RPMI7951 (cell line): ENCODE data around the gene CPD. TPM values are rescaled to one million over a fixed set of nuclear protein-coding genes. Genes with fewer than 3 reads are reported as not detected.

Experiments
- DNase-seq: peaks from one replicate; pipeline ENCODE4 v3.0.0-alpha.2; 2012; ENCODE audit warnings: low read depth
- total RNA-seq: library from RNA; depleted of rRNA; stranded (reverse); fragments of >200 nt; shearing (Covaris generic); gene quantifications from 2 replicates; pipeline ENCODE4 v1.2.3, GENCODE V29; 2014

Gene CPD
- total RNA-seq, 1 experiment from 2014 or later = 61.6 TPM

DNA sequence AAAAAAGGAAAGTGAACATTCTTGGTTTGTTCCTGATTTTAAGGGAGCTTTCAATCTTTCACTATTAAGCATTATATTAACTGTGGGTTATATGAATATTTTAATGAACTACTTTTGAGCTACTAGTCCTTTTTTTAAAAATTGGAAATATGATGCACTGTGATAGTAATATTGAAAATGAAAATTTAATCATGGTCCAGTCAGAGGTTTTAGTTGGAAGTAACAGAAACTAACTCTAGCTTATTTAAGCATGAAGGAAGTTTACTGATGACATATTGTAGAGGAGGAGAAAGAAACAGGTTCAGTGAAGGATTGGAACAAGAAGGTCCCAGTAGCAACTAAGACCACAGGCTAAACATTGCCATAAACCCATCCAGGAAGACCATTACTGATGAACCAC lies 24.0 kb upstream of the CPD start:
- no peak for DNase-seq

DNA sequence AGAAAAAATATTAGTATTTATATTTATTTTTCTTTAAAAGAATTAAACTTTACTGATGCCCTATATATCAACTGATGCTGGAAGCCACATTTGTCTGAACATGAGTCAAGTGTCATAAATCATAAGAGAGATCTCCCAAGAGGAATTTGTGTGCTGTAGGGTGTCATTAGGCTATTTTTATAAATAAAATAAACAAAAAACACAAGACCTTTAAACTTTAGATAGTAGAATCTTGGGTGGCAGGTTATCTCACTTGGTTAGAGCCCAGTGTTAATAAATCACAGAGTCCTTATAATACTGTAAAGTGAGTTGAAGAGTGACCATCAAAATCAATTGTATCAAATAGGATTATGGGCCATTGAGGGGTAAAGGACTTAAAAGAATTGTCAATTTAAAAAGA lies 21.3 kb upstream of the CPD start:
- no peak for DNase-seq

DNA sequence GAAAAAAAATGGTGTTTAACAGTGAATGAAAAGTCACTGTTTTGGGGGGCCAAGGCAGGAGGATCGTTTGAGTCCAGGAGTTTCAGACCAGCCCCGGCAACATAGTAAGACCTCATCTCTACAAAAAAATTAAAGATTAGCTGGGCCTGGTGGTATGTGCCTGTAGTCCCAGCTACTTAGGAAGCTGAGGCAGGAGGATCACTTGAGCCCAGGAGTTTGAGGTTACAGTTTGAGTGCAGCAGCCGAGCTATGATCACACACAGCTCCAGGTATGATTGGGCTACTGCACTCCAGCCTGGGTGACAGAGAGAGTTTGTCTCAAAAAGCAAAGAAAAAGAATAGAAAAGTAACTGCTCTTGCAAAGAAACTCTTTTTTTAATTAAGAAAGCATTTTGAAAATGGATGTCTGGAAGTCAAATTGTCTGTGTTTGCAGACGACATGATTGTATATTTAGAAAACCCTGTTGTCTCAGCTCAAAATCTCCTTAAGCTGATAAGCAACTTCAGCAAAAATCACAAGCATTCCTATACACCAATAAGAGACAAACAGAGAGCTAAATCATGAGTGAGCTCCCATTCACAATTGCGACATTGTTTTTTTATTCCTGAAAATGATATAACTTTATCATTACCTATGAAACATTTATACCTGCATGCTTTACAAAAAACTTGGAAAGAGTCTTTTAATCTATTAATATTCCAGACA lies 20.5 kb upstream of the CPD start:
- no peak for DNase-seq

DNA sequence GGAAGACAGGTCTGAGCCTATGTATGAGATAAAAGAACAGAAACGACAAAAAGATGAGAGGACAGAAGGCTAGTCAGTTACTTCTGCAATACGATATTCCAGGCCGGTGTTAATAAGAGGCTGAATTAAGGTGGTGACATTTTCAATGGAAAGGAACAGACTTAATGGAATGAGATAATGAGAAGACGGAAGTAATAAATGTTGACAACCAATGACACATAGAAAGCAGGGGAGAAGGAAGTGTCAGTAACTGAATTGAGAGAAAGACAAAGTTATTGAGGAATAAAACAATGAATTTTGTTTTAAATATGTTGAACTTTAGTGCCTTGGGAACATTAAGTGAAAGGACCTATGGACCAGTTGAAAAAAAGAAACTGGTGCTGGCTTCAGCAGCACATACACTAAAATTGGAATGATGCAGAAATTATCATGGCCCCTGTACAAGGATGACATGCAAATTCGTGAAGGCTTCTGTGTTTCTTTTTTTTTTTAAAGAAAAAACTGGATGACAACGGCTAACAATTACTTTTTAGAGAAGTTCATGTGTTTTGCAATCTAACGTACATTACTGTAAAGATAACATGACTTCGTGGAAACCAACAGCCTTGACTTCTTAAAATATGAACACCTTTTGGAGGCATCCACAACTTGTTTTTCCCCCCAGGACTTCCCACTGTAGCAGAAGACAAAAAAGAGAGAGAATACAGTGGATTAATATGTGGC lies 18.5 kb upstream of the CPD start:
- no peak for DNase-seq

DNA sequence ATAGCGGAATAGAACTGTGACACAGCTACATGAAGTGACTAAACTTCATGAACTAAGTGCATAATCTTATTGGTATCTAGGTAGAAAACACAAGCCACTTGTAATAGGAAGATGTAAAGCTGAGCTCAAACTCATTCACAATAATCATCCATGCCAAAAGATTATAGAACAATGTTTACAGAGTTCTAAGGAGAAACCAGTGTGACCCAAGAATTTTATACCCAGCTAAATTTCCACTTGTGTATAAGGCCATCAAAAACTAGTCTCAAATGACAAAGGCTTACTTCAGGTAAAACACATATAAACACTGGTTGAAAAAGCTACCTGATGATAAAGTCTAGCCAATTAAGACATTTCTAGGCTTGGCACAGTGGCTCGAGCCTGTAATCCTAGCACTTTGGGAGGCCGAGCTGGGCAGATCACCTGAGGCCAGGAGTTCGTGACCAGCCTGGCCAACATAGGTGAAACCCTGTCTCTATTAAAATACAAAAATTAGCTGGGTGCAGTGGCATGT lies 16.9 kb upstream of the CPD start:
- DNase-seq = no peak

DNA sequence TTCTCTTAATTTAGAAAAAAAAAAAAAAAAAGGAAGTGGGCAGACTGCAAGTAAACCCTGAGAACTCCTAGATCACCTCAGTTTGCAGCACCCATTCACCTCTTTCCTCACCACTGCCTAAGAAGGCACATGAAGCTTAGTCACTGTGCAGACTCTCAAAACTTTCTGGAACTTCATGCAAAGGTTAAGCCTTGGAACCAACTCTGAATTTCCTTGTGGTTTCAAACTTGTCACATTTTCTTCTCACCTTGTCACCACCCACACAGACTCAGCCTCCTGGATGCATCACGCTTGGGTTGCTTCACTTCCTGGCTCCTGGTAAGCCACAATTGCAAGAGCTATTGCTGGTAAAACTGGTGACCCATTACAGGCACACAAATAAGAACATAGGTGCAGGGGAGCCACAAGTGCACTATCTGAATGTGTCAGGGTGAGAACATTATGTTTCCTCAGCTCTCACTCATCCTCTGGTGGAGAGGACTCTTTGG lies 15.0 kb upstream of the CPD start:
- no peak for DNase-seq

DNA sequence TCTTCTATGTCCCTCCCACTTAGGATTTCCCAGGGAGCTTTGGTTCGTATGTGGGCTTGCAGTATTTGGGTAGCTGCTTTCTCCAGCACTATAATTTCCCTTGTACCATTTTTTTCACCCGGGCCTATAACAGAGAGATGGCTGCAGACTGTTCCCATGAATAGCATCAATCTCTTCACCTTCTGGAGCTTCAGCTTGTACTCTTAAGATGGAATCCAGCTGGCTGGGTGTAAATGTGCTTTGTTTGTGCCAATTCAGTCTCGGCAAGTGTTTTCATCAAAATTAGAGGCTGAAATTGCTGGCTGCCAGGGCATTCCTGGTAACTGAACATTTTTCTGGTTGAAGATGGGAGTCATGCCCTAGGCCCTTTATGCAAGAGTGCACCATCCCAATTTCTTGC lies 12.2 kb upstream of the CPD start:
- DNase-seq = no peak

DNA sequence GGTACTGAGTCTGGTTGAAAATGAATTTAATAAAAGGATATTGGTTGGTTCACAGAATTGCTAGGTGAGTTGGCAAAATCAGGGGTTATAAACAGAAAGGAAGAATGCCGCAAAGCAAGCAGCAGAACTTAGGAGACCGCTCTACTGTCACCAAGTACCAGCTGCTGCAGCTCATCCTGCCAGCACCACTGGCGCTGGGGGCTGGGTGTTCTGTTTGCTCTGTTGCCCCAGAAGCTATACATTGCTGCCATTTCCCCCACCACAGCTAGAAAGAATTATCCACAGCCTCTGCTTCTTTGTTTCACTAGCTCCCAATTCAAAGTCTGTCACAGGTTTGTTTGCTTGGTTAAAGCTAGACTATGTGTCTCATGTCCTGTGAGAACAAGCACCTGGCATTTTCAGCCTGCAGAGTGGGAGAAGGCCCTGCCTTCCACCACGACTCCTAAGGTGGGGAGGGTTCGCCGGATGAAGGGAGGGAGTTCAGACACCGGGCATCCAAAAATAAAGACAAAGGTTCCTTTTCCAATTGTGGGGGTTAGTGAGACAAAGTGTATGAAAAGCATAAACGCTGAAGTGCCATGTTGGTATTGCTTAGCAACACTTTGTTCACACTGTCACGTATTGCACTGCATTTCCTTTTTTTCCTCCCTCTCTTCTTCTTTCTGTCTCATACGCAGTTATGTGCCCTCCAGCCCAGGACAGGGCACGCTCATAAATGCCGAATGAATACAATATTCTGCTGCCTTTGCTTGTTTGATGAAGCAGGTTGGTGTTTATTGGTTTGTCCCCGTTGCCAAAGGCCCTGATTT lies 9.6 kb upstream of the CPD start:
- DNase-seq = no peak

DNA sequence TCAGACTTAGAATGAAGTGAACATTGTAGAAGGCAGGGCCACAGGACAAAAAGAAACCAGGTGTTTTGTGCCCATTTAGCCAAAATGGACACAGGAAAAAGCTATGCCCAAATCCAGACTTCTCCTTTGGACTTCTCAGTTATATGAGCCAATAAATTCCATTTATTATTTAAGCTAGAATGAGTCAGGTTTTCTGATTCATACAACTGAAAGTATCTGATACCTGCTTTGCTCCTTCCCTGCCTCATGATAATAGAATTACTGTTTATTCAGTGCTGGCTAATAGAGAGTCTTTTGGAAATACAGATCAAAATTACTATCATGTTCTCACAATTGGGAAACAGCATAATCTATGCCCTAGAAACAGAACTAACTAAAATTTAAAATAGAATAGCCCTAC lies 8.7 kb upstream of the CPD start:
- no peak for DNase-seq

DNA sequence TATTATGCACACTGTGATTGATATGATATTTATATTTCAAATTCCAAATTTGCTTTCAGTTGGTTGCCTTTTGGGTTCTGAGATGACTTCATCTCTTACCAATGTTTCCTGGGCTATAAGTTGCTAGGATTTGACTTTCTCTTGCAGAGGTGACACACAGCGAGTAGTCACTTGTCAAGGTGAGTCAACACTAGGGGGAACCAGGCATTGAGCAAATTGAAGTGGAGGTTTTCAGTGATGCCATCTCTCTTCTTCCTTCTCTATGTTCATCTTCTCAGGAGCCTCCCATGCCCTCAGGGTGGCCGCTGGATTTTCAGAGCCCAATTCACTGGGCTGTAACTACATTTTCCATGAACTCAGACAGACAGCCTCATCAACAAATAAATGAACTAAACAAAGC lies 6.0 kb upstream of the CPD start:
- DNase-seq = peak; percentile 24

DNA sequence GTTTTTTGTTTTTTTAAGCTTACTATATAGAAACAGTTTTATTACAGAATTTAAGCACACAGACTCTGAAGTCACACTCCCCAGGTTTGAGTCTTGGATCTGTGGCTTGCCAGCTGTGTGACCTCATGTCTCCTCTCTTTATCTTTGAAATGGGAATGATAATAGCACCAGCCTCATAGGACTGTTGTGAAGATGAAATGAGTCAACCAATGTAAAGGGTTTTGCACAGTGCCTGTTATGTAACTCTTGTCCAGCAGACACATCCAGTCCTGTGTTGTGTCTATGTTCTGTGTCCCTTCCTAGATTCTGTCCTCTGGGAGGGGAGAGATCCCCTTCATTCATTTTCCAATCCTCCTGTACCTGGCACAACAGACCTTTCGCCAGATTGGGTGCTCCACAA lies 3.1 kb upstream of the CPD start:
- DNase-seq = no peak

DNA sequence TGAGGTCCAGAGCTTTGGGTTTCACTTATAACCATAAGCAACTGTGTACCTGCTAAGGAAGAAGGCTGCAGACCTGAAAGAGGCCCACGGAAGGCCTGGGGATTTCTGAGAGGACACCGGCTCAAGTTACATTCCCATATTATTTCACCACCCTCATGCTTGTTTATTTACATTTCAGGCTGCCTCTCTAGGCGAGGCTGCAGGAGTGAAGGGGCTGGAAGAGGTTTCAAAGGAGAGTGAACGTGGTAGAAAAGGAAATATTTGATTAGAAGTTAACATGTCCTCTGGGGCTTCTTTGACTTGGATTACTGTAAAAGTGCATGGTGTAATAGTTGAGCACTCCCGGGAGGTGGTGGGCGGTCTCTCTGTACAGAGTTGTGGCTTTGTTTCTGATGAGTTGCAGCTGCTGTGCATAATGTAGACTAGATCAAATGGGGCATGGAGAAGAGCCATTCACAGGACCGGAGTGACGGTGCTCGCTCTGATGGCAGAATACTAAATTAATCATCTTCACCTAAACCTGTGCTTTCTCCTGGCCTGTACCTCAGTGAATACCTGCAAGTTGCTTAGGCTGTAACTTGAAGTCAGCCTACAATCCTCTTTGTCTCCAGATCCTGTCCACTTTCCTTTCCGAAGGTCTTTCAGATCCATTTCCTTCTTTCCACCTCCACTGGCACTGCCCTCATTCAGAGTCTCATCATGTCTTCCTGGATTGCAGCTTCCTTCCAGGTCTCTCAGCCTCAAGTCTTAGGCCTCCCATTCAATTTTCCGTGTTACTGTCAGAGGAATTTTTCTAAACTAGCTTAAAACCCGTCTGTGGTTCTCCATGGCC lies 1.9 kb upstream of the CPD start:
- peak; percentile 56 for DNase-seq

DNA sequence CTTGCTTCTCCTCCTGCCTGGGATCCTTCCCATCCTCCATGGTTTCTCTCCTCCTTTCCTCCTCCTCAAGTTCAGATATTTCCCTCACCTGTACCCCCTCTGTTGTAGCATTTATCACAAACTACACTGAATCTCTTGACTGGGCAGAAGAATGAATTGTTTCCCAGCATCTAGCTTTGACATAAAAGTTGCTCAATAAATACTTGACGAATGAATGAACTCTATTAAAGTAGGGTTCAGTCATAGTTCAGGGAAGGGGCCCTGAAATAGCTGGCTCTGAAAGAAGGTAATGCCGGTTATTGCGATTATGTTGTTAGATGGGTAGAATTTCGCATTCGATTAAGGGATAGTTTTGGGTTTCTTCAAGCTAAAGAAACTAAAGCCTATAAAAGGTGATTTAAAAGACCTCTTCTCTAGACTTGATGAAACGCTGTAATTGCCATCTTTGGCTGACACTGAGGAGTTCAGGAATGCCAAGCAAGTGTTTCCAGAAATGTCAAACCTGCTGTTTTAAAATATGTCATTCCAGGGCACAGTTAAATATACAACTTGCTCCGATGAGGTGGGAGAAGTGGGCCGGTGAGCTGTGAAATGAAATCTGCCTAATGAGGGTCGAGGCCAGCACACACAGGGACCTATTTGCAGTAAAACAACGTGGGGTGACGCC lies 1.0 kb upstream of the CPD start:
- no peak for DNase-seq

DNA sequence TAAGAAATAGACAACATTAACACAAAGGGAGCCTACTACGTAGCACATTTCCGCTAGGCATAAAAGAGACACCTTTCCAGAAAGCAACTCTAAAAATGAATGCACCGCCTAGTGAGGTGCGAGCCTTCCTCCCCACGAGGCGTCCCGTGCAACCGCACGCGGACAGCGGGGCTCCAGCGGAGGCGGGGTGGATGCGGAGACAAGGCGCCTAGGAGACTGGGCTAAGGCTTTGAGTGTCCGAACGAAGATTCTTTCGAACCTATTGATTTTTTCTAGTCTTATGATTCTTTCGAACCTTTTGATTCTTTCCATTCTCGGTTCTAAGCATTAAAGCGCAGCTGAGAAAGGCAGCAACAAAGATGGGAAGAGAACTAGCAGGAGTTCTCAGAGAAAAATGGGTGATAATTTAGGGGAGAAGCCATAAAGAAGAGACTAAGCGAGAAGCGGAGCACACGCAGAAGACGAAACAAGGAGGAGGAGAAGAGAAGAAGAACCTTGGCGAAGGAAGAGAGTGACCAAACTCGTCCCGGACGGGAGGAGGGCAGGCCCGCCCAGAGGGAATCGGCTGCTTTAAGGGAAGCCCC lies 394 bp upstream of the CPD start:
- DNase-seq = peak; percentile 23

DNA sequence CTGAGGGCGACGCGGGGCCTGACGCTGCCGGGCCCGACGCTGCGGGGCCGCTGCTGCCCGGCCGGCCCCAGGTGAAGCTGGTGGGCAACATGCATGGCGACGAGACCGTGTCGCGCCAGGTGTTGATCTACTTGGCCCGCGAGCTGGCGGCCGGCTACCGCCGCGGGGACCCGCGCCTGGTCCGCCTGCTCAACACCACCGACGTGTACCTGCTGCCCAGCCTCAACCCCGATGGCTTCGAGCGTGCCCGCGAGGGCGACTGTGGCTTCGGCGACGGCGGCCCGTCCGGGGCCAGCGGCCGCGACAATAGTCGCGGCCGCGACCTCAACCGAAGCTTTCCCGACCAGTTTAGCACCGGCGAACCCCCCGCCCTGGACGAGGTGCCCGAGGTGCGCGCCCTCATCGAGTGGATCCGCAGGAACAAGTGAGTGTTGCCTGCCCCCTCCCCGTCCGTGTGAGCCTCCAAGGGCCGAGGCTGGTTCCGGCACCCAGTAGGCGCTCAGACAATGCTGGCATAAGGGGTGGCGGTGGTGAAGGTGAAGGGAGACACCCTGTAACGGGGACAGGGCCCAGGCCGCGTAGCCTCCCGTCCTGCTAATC lies 676 bp downstream of the CPD start:
- DNase-seq = no peak

DNA sequence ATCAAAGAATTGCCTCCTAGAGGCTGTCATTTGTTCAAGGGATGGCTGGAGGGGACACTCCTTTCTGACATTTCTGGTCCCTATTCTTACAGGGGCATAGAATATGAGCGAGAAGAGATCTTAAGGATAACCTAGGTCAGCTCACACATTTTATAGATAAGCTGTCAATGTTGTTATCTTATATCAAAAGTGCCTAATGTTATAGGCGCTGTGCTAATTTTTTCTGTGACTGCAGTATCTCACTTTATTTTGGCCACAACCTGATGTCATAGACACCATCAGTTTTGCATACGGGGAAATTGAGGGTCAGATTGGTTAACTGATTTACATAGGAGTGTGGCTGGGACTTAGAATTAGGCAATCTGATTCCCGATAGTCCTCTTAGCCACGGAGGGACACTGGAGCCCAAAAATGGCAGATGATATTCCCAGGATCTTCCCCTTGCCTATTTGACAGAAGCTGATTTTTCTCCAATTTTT lies 1.2 kb downstream of the CPD start:
- no peak for DNase-seq

DNA sequence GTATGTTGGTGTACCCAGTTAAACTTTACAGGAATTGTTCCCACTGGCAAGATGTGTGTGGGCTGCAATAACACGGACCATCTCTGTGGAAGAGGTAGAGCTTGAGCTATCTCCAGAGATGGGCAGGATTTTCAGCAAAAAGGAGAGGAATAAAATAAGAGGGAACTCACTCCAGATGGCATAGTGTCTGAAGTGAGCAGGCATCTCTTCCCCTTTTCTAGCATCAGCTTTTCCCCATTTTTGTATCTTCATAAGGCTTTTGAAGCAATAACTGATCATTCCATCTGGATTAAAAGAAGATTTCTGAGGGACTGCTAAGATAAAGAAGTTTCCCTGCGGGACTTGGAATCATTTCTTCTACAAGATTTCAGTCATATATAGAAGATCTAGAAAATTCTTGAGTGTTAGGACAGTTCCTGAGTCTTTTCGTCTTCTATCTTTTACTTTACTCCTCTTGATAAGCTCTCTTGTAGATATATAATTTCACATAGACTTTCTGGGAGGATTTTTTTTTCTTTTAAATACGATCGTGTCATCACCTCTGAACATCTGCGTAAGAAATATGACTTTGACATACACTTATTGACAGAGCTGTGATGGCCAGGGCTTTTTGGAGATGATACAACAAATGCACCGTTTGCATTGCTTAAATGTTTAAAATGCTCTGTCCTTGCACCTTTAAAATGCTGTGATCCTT lies 2.1 kb downstream of the CPD start:
- no peak for DNase-seq

DNA sequence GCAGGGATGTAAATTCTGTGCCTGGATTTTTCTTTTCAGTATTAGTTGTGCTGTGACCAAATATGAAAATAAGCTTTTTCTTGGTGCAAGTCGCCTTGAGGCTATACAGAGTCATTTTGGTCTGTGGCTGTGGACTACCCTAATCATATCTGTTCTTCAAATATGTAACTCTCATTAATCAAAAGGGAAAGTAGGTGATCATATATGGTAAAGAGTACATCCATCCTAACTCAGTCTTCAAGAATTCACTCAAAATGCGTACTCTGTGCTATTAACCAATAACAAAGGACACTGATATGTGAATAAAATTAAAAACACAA lies 2.6 kb downstream of the CPD start:
- no peak for DNase-seq

DNA sequence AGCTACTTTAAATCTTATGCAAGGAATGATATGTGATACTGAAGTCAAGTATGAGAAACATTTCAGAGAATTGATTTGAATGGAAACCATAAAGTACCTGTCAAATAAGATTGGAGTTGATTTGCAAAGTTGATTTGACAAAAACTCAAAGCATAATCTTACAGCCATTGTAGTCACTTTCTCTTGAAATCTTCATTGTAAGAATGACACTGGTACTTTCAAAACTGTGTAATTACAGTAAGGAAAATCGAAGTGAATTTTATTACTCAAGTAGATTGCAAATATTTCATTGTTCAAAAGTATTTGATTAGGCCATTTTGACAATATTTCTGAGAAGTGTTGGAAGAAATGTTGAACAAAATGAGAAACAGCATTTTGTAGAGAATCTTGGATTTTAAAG lies 3.6 kb downstream of the CPD start:
- DNase-seq = no peak
